ENCODE data around the gene EBLN2.

DNA sequence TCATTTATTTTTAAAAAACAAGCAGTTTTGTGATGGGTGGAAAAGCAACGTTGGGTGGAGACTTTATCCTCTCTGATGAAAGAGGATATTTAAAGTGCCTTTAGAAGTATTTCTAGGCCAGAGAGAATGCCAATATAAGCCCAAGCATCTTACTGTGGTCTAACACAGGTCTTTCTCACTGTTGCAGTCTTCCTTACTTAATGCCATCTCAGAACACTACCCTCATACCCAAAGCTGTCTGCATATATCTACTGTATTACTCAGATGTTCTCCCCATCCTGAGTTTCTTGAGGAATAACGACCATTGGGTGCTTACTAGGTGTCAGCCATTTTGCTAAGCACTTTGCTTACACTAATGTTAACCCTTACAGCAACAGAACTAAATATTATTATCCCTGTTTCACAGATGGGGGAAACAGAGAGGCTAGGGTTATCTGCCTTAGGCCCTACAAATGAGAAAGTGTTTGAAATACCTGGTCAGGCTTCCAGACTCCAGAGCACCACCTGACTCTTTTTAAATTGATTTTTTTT is 29.8 kb upstream of the EBLN2 start:
- no peak for TF ChIP-seq POLR2AphosphoS5 (IDR thresholded peaks at IDR 0.05; ENCODE audit: low read depth, low read length)
- TF ChIP-seq, protein P1, sequence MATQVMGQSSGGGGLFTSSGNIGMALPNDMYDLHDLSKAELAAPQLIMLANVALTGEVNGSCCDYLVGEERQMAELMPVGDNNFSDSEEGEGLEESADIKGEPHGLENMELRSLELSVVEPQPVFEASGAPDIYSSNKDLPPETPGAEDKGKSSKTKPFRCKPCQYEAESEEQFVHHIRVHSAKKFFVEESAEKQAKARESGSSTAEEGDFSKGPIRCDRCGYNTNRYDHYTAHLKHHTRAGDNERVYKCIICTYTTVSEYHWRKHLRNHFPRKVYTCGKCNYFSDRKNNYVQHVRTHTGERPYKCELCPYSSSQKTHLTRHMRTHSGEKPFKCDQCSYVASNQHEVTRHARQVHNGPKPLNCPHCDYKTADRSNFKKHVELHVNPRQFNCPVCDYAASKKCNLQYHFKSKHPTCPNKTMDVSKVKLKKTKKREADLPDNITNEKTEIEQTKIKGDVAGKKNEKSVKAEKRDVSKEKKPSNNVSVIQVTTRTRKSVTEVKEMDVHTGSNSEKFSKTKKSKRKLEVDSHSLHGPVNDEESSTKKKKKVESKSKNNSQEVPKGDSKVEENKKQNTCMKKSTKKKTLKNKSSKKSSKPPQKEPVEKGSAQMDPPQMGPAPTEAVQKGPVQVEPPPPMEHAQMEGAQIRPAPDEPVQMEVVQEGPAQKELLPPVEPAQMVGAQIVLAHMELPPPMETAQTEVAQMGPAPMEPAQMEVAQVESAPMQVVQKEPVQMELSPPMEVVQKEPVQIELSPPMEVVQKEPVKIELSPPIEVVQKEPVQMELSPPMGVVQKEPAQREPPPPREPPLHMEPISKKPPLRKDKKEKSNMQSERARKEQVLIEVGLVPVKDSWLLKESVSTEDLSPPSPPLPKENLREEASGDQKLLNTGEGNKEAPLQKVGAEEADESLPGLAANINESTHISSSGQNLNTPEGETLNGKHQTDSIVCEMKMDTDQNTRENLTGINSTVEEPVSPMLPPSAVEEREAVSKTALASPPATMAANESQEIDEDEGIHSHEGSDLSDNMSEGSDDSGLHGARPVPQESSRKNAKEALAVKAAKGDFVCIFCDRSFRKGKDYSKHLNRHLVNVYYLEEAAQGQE (IDR thresholded peaks at IDR 0.05; ENCODE audit: insufficient read depth in 1 of 2, low read depth in 2 of 2, low read length in 2 of 2), result no peak
